ENCODE results near the gene JARID2. TPM values are rescaled to one million over a fixed set of nuclear protein-coding genes. Genes with fewer than 3 reads are reported as not detected.

JARID2 gene
- total and polyA plus RNA-seq, 9 of the 15 experiments (the other 6 are each of a cell fraction or from before 2014, with no cell fraction given) = 5.0 to 29.0 (median 15.6) TPM

- CTCF ChIA-PET (ENCODE audit: low intra/inter-chr PET ratio) = no interaction called here
- Histone ChIP-seq H3K9me1 (ENCODE audit: control insufficient read depth, insufficient read depth, low read length) (no peaks in the 10 kb centered on the region), H3K9ac (ENCODE audit: insufficient read depth in 1 of 2, low read depth in 2 of 2, low read length in 2 of 2) (no peak overlapping the region), H4K20me1 (replicated peaks; ENCODE audit: control insufficient read depth, insufficient read depth, low read length) (peaks cover 22% of the 10 kb centered on the region), H3K9me3 (replicated peaks; ENCODE audit: control insufficient read depth, insufficient read depth, low read depth, low read length) (no peaks in the 10 kb centered on the region), H3K27me3 (ENCODE audit: control insufficient read depth in 2 of 2, insufficient read depth in 2 of 2, low read length in 2 of 2) (no peaks in the 10 kb centered on the region), H3K4me2 (ENCODE audit: insufficient read depth, low read length) (no peak overlapping the region), H3K4me3 (no peak overlapping the region), H2AFZ (ENCODE audit: low read depth, low read length) (no peak overlapping the region), H3K79me2 (ENCODE audit: control insufficient read depth, insufficient read depth, low read length) (peaks cover 86% of the 10 kb centered on the region), H3K36me3 (ENCODE audit: control insufficient read depth, insufficient read depth, low read length) (no peaks in the 10 kb centered on the region), H3K27ac (ENCODE audit: extremely low read depth, low read depth, low read length) (no peak overlapping the region), H3K4me1 (replicated peaks in 1 of 2; ENCODE audit: control insufficient read depth in 2 of 2, insufficient read depth in 2 of 2, low read length in 2 of 2) (peaks cover 5 to 17% of the 10 kb centered on the region in 2 experiments; a peak in 3 of 5 replicates)
- DNase-seq (ENCODE audit: extremely low read depth in 1 of 4, low spot score in 3 of 4) = no peak
- TF ChIP-seq HBP1 (CRISPR knock-in tag; IDR thresholded peaks at IDR 0.05) (0 out of 2 replicates have a peak, but pooled peaks have one; percentile 48), SMARCA5 (IDR thresholded peaks at IDR 0.05) (0 out of 2 replicates have a peak, but pooled peaks have one; percentile 14), ZNF318 (IDR thresholded peaks at IDR 0.05; ENCODE audit: borderline replicate concordance in 1 of 2, low read depth in 1 of 2) (no peak), ZNF512 (tag; IDR thresholded peaks at IDR 0.05) (peak; percentile 68)
- WGBS (ENCODE audit: insufficient coverage, low coverage, missing lambda C conversion rate) = 84% methylated on average over 4 of the region's 4 CpGs
- in situ Hi-C loops (cut with MboI) (no loop called here), intact Hi-C loops (cut with micrococcal nuclease) (no loop called here)
- BruUV-seq (replicated peaks) = no TSS peak
- no peak for FAIRE-seq
- ATAC-seq = no peak
- POLR2A ChIA-PET = interaction anchor here (0.6 to 8.6 kb wide), 3 partner anchors 16 to 1058 kb away, joined by 3 to 65 read pairs (median 3); no protein-coding TSS in a partner anchor
These were observed 36.5 kb downstream of the JARID2 start for GRCh38 chr6:15282334-15282733.

Data from K562 (cell line).